CD4-positive, alpha-beta T cell treated with Interleukin-1 beta for 1 hour (primary cell): ENCODE data around the gene RABL3.
"Not testable (repeated sequence)": the region's sequence is repeated elsewhere in the genome, so short reads cannot be mapped to it uniquely, and the experiment has no call there.

Source experiments
- DNase-seq, 2 donors: peaks; one replicate each; pipeline ENCODE4 v3.0.0-alpha.2; 2020 to 2022

Gene RABL3

DNA sequence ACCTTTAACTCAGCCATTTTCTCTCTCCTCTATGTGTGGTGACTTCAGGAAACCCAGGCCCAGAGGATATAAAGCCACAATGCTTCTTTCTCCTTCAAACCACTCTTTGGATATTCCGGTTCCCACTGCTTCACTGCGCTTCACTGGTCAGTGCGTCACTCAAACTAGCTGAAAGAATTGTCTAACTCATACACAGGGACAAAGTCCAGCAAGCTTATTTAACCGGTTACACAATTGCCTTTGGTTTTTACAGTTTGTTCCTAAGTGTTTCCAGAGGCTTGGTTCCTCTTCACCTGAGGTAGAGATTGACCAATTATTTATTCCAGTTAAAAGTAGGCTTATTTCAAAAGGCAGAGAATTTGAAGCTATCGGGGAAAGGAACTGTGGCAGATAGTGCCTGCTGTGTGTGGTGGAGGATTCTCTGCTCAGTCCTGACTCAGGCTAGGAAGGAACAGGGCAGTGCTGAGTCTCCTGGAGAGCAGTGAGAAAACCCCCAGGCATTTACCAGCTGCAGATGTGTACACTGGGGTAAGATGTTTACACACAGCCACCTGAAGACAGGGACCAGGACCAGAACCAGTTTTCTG lies 60.1 kb downstream of the RABL3 start, which contains the start of gene HGD:
TSS of gene HGD (minus strand) at position 145 of the 587 bp plus-strand sequence. CDS start at position 17, 128 bp downstream.
- no peak for DNase-seq

DNA sequence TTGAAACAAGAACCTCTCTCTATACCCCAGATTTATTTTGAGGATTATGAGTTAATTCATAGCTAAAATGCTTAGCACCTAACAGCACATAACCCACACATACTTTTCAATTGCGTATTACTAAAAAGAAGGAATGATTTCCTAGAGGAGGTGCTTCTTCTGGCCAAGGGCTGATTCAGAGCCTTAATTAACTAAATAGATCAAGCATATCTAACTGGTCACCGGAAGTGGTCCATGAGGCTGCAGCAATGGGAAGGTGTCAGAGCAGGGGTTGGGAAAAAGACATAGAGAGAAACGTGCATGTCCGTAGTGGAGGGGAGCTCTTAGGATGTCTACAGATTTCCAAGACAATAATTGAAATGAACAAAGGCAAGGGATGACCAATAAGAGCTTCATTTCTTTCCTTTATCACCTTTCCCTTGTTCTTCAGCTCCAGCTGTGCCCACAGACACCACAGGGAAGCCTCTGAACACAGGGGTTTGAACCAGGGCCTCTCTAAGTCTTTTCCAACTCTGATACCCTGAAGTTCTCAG lies 60.7 kb downstream of the RABL3 start:
- no peak for DNase-seq

DNA sequence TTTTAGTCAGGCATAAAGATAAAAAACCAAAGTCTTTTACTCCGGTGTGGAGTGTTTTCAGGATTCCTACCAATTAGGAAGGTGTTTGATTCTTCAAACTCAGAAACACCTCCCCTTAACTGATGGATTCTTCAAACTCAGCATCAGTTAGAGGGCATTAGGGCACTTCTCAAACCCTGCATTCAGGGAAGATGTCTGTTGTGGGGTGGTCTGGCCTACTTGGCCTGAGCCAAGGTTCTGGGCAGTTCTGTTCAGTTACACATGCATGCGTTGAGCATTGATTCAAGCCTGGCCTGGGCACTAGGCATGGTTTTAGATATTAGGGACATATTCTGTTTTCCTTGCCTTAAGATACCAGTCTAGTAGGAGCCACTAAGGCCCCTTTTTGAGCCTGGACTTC lies 61.3 kb downstream of the RABL3 start:
- no peak for DNase-seq

DNA sequence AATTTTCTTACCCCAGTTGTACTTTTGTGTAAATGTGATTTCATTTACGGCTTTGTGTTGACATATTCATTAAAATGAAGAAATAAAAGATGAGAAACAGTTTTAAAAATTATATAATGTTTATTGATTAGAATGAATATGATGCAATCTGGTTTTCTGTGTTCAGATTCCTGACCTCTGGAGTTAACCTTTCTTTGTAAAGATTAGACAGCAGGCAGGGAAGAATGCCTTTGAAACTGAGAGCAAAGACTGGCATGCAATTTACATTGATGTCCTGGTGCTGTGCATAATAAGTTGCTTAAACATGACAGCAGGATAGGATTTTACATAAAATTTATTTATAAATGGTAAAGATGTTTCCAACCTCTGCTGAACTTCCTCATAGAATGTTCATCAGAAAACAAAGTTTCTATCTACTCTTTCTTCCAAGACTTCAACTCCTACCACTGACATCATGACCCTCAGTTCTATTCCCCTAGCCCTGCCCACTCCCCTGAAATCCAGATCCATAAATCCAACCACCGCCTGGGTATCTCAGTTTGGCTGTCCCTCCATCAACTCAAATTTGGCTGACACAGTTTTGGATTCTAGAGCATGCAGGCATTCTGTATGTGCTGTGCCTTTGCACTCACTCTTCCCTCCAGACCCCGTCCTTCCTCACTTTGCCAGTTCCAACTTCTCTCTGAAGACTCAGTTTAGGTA lies 62.0 kb downstream of the RABL3 start:
- DNase-seq, result no peak

DNA sequence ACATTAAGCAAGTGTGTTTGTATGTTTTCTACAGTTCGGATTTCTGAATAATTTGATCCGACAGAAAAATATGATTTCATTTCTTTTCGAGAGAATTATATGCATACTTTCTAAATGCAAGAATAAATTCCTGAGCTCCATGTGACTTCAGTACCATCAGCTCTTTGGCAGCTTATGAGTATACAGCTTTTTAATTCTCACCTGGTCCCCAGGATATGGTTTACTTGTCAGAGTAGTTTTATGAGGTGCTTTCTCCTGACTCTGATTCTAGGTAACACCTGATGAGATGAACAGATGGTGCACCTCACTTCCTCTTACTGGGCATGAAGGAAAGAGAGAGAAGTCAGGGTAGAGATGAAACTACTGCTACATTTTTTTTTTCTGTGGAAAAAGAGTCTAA lies 63.3 kb downstream of the RABL3 start:
- DNase-seq, result no peak

DNA sequence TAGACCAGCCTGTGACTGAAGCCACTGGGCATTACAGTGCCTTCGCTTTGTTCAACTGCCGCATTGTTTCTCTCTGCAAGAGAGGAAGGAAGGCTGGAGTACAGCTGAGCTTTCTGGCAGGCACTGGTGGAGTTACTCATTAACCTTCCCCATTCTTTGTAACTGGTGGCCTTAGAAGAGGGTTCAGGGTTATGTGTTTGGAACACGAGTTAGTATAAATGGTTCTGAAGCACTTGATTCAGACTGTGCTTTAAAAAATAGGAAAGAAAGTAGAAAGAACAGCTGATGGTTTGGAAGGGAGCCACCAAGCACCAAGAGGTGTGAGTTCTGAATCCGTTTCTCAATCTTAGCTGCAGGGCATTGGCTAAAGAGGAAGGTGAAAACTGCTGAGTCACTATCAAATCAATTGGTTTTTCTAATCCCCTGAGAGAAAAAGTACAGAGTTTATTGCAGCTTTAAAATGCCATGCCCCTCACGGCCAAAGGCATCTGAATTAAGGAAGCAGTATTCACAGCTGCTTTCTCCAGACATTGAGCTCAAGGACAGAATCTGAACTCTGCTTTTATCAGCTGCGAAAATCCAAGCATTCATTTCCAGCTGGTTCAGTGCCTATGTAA lies 63.9 kb downstream of the RABL3 start:
- DNase-seq, result no peak

DNA sequence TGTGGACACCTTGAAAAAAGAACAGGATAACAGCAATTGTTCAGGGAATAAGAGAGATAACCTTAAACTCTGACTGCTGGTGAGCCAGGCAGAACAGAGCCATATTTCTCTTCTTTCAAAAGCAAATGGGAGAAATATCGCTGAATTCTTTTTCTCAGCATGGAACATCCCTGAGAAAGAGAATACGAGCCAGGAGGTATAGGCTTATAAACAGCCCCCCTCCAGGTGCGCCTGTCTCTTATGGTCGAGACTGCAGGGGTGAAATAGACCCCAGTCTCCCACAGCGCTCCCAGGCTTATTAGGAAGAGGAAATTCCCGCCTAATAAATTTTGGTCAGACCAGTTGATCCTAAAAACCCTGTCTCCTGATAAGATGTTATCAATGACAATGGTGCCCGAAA lies 65.1 kb downstream of the RABL3 start:
- not testable (repeated sequence) for DNase-seq

DNA sequence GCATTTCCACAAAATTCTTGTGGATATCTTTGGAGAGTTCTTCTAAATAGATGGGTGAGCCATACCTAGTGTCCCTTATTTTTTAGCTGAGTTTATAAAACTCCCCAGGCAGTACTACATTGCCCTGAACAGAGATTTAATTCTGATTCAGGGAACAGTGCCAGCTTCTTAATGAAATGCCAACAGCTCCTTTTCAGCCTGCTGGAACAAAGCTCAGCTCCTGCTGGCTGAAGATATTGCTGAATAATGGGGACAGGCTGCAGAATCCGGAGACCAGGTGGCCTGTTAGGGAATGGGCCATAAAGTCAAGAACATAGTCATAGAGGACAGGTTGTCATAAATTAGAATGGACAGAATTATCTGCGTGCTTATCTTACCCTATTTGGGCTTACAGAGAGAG lies 69.2 kb downstream of the RABL3 start:
- DNase-seq, result no peak

DNA sequence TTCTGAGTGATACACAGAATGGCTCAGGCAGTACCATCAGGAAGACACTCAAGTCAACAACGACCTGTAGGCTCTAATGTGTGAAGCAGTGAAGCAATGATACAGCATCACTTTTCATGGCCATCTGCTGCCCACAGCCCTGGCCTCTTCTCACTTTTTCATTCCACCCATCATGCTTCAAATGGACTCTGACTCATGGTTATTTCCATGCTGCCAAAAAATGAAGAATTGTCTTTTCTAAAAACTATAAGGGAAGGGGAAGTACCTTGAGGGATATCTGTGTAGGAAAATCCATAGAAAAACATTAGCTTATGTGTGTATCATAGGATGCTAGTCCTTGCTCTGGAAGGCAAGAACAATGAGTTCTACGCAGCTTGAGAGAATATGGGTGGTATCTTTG lies 71.7 kb downstream of the RABL3 start:
- no peak for DNase-seq

DNA sequence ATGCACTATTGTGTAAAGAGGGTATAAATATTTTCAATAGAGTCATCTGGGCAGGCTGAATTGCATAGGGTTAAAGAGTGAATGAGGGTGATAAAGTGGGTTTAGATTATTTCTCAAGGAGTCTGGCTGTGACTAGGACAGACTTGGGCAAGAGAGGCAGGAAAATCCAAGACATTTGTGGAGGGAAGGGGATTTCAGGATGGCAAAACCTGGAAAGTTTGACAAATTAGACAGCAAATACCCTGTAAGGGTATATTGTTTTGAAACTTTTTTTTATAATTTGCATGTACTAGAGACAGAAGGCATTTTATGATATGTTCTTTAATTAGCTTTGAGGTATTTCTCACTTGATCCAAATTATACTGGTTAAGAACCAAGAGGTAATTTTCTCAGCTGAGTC lies 77.4 kb downstream of the RABL3 start:
- DNase-seq, result no peak

DNA sequence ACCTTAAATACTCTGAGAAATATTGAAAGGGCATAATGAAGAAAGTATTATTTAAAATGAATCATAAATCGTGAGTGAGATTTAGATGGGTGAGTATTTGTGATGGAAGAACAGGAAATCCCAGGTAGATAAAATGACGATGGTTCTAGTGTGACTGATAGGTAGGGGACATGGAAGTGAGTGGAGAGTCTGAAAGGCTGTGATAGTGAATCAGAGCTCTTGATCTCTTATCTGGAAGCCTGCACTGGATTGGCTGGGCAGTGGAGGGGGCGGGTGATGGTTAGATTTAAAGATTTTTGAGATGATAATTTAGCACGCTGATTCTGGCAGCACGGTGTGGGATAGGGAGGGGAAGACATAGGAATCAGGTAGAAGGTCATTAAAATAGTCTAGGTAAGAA lies 80.4 kb downstream of the RABL3 start:
- no peak for DNase-seq

DNA sequence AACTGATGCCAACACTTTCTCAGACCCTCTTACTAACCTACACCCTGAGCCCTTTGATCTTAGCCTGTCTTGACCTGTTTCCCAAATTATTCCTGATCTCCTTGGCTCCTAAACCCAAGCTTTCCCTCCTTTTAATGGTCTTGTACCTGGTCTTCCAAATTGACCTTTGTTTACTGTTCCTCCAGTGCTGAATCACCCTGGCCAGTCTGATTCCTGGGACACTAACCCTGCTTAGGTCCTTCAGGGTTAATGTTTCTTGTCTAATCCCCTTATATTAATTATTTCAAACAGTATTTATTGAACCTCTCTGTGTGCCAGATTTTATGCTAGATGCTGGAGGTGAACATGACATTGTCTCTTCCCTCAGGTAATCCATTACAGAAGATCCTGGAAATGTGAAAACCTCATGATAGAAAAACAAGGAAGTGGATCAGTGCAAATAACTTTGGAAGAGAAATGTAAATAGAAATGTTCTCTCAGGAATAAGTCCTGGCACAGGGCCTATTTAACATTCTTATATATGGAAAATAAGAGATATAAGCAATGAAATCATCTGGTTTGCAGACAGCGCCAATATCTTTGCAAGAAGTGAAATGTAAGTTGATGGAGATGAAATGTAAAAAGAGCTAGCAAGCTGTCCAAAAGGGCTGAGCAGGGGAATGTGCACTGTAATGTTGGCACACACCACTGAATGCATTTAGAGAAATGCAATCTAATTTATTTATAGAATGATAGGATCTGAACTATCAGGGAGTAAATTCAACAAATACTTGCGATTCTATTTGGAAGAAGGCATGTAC lies 81.0 kb downstream of the RABL3 start:
- no peak for DNase-seq

DNA sequence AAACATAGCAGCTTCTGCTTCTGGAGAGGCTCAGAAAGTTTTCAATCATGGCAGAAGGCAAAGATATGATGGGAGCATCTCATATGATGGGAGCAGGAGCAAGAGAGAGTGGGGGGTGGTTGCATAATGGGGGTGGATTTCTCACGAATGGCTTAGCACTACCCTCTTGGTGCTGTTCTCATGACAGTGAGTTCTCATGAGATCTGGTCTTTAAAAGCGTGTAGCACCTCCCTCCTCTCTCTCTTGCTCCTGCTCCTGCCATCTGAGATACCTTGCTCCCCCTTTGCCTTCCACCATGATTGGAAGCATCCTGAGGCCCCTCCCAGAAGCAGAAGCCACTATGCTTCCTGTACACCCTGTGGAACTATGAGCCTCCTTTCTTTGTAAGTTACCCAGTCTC lies 82.5 kb downstream of the RABL3 start:
- no peak for DNase-seq

DNA sequence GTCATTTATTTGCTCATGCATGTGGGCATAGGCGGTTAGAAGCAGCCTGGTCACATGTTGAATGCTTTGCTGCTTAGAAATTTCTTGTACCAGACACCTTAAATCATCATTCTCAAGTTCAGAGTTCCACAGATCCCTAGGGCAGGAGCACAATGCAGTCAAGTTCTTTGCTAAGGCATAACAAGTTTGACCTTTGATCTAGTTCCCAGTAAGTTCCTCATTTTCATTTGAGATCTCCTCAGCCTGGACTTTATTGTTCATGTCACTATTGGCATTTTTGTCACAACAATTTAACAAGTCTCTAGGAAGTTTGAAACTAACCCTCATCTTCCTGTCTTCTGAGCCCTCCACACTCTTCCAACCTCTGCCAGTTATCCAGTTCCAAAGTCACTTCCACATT lies 83.0 kb downstream of the RABL3 start:
- no peak for DNase-seq

DNA sequence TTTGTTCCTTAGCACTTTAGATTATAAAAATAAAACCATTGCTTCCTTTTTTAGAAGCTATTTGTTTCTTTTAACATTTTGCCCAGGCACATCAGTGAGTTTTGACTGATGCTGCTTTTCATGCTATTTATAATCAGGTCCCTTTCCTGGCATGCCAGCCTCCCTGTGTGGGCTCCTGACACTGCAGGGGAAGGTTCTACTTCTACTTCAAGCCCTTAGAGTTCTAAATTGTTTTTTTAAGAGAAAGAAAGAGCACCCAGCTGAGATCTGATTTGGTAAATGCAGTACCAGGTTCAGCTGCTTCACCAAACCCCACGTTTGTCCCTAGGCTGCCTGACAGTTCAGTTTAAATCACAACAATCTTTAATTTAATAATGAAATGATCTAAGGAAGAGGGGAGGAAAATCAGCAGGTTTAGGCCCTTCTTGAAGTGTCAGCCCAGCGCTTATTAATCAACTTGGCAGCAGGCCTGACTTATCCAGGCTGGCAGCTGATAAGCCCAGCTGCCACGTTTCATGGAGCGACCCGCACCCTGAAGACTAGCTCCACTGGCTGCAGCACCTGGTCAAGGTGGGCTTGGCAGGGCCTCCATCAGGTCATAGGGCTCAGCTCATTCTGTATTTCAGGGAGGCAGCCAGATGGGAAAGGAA lies 89.3 kb downstream of the RABL3 start:
- DNase-seq, result no peak

DNA sequence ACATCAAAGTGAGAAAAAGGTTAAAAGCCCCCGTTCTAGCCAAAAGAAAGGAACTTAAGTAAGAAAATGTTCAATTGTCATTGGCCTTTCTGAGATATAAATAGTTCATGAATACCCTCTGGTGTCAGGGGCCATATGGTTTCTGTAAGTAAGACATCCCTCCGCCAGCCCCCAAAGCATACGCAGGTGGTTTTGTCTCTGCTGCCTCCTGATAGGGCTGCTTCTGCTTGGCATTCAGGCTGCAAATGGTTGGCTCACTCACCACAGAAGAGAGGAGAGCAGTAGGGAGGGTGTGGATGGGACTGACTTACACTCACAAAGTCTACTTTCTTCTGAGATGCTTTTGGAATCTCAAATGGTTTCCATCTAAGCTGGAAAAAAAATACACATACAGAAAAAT lies 90.0 kb downstream of the RABL3 start:
- no peak for DNase-seq

DNA sequence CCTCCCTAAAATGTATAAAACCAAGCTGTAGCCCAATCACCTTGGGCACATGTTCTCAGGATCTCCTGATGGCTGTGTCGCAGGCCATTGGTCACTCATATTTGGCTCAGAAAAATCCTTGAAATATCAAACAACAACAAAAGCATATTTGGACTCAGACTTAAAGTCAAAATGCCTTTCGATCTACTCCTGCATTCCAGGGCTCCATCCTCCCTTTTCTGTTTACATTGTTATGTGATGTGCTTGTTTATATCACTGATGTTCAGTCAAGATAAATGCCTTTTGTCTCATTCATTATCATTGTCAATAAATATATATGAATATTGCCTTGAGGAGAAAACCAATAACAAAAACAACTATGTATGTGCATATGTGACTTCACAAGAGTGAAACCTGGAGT lies 92.0 kb downstream of the RABL3 start:
- no peak for DNase-seq

DNA sequence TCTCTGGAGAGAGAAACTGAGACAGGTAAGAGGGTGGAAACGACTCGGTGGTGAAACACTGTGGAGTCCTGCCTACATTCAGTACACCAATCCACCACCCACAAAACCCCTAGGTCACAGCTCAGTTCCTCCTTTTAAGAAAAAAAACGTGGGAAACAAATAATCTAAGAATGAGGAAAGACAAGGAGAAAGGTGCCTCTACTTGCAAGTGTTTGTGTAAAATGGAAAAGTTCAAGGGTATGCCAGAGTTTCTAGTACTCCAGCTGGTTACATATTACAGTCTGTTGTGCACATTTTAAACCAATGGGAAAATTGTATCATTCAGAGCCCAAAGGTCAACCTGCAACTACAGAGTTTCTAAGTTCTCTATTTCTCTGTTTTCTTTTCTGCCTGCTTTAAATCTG lies 92.5 kb downstream of the RABL3 start:
- no peak for DNase-seq

DNA sequence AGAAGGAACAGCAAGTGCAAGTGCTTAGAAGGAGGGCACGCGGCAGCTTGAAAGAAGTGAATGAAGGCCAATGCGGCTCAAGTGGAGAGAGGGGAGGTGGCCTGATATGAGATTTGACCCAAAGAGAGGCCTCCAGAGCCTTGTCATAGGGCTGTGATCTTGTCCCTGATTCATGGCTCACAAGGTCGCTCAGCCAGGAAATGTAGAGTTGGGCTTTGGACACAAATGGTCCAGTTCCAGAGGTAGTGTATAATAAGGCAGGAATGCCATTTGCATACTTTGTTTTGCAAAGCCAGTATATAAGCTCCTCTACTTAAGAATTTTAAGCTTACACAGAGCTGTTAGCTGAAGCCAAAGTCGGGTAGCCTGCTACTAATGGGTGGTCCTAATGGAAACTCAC lies 94.0 kb downstream of the RABL3 start:
- DNase-seq, result no peak

DNA sequence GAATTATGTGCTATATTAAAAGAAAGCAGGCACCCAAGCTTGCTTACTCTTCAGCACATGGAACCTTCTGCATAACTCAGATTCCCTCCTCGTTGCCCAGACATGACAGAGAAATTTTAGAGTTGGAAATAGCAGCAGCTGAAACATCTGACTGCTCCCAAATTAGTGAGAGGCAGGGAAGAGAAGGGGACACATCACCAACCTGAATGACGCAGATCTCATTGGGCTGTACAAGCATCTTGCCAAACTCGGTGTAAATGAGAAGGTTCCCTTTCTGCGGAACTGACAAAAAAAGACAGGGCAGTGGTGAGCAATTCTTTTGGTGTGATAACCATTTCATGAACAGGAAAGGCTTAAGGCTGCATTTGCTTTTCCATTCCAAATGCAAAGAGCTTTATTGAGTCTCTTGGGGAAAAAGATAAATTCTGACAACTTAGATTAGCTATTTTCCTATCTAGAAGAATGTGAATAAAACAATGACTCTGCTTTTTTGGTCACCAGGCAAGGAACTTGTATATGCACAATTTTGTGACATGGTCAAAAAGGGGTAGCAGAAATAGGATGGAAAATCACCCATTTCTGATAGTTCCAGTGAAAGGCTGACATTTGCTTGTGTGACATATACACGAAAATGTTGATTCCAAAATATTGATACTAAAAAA lies 95.4 kb downstream of the RABL3 start:
- no peak for DNase-seq

DNA sequence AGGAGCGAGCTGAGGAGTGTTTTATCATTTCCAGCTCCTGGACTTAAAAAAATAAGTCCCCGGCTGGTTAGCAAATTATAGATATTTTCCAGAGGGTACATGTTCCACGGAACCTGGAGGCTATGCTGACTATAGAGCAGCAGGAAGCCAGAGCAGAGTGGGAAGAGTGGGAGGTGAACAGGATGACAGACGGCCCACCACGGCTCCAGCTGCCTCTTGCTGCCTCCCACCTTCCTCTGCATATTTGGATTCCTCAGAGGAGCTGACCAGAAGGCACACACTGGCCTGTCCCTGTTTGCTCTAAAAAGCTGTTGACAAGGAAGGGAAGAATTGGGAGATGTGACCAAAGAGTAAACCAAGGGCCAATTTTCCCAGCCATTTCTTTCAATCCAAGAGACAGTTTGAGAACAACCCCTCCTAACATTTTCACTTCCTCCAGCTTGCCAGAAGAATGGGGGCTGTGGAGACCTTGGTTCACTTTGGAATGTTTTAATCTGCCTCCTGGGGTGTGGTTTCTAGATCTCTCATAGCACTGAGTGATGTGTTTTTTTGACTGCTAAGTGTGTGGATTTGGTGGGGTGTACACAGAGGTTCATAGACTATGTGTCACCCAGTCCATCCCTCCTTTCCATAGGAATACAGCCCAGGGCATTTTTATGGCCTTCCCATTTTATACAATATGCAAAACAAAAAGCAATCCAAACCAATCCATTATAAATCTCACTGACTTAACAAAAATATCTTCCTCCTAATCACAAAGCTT lies 97.1 kb downstream of the RABL3 start:
- DNase-seq, result no peak
